Activated CD4-positive, alpha-beta T cell treated with anti-CD3 and anti-CD28 coated beads for 36 hours (primary cell): ENCODE data around the gene FSTL4. TPM values are rescaled to one million over a fixed set of nuclear protein-coding genes. Genes with fewer than 3 reads are reported as not detected.

Experiments used
- microRNA-seq: library from miRNA; unstranded; fragments of <30 nt; microRNA quantifications from one replicate; pipeline ENCODE4 v1.2.0, GENCODE V29; 2021; ENCODE audit warnings: borderline replicate concordance
- total RNA-seq, 2 experiments: library from RNA; stranded (reverse); gene quantifications; one replicate each; pipeline ENCODE4 v1.2.3, GENCODE V29; 2021

Gene FSTL4
- total RNA-seq, 2 experiments from 2014 or later: not detected

Small RNA genes within 50 kb of the gene (microRNA-seq; reads per million reads assigned to microRNA genes)
- not detected for gene MIR1289-2
